MCF 10A (cell line): Measurements from ENCODE around the gene MAGI1. TPM values are rescaled to one million over a fixed set of nuclear protein-coding genes. Genes with fewer than 3 reads are reported as not detected.
A peak's percentile ranks its signal among the peaks of the same experiment; 100 is the strongest.

Source experiments
- BruUV-seq: library from RNA; stranded (reverse); fragments of 400-500 nt; replicated peaks from 2 replicates; lab custom pipeline; 2021; lab: Mats Ljungman, UMichigan
- CTCF ChIA-PET: fragments of 300-600 bp; sonication (Branson Sonifier 250); formaldehyde crosslinking; extraction: SDS; loops from one replicate; lab custom pipeline; 2021; ENCODE audit warnings: antibody characterized with exemption, inconsistent platforms; lab: Yijun Ruan, JAX
- POLR2A ChIA-PET: fragments of 300-600, 350-650 bp; sonication (Branson Sonifier 250); formaldehyde crosslinking; extraction: SDS; loops from one replicate; lab custom pipeline; 2020; ENCODE audit warnings: antibody characterized with exemption, inconsistent platforms; lab: Yijun Ruan, JAX
- DNase-seq: peaks from one replicate; pipeline ENCODE4 v3.0.0-alpha.2; 2018; ENCODE audit not compliant: unreplicated experiment
- H3K27ac Mint-ChIP-seq: one replicate; pipeline ENCODE4 v1.8.0; 2022; ENCODE audit warnings: mild to moderate bottlenecking, low read depth, mixed read lengths; ENCODE audit not compliant: unreplicated experiment
- H3K27me3 Mint-ChIP-seq: one replicate; pipeline ENCODE4 v1.8.0; 2022; ENCODE audit warnings: mixed read lengths; ENCODE audit not compliant: insufficient read depth, unreplicated experiment
- H3K36me3 Mint-ChIP-seq: one replicate; pipeline ENCODE4 v1.8.0; 2022; ENCODE audit warnings: mild to moderate bottlenecking, moderate library complexity, mixed read lengths; ENCODE audit not compliant: insufficient read depth, unreplicated experiment
- H3K4me1 Mint-ChIP-seq: one replicate; pipeline ENCODE4 v1.8.0; 2022; ENCODE audit warnings: mixed read lengths; ENCODE audit not compliant: insufficient read depth, unreplicated experiment
- H3K4me3 Mint-ChIP-seq: one replicate; pipeline ENCODE4 v1.8.0; 2022; ENCODE audit warnings: mild to moderate bottlenecking, moderate library complexity, mixed read lengths; ENCODE audit not compliant: unreplicated experiment
- H3K9me3 Mint-ChIP-seq: one replicate; pipeline ENCODE4 v1.8.0; 2022; ENCODE audit warnings: mixed read lengths; ENCODE audit not compliant: unreplicated experiment
- intact Hi-C: fragments of 100-400 bp; cut with micrococcal nuclease; formaldehyde crosslinking; loops from 2 replicates; pipeline ENCODE4 v1.14.1; 2022
- total RNA-seq: library from RNA; stranded (reverse); gene quantifications from 2 replicates; pipeline ENCODE4 v1.2.3, GENCODE V29; 2022
- TF ChIP-seq, protein P1 (sequence below): fragments of 200-600 bp; IDR thresholded peaks from one replicate; pipeline ENCODE4 v1.8.0; 2022; ENCODE audit warnings: antibody characterized with exemption, mild to moderate bottlenecking; ENCODE audit not compliant: unreplicated experiment

MAGI1 gene
- total RNA-seq, 1 experiment from 2014 or later: 6.2 TPM

DNA sequence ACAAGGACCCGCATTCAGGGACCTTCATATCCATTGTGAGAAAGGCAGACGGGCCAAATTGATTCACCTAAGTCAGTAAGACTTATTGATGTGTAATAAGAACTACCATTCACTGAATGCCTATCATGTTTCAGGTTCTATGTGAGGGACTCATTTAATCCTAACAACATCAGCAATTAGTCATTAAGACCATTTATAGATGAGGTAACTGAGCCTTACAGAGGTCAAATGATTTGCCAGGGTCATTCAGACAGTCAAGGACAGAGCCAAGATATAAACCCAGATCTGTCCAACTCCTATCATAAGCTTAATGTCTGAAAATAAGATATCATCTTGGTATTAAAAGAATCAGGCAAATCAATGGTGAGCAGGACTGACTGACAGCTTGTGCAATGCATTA lies 453.8 kb downstream of the MAGI1 start:
- TF ChIP-seq, protein P1, sequence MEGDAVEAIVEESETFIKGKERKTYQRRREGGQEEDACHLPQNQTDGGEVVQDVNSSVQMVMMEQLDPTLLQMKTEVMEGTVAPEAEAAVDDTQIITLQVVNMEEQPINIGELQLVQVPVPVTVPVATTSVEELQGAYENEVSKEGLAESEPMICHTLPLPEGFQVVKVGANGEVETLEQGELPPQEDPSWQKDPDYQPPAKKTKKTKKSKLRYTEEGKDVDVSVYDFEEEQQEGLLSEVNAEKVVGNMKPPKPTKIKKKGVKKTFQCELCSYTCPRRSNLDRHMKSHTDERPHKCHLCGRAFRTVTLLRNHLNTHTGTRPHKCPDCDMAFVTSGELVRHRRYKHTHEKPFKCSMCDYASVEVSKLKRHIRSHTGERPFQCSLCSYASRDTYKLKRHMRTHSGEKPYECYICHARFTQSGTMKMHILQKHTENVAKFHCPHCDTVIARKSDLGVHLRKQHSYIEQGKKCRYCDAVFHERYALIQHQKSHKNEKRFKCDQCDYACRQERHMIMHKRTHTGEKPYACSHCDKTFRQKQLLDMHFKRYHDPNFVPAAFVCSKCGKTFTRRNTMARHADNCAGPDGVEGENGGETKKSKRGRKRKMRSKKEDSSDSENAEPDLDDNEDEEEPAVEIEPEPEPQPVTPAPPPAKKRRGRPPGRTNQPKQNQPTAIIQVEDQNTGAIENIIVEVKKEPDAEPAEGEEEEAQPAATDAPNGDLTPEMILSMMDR: no peak
- H3K36me3 Mint-ChIP-seq: no peaks in the 10 kb centered on the region
- intact Hi-C loops: no loop called here
- CTCF ChIA-PET: interaction anchor here (1.6 kb wide), 1 partner anchor 12 kb away, joined by 3 read pairs; no protein-coding TSS in a partner anchor
- H3K27ac Mint-ChIP-seq: no peak overlapping the region
- no peaks in the 10 kb centered on the region for H3K27me3 Mint-ChIP-seq
- peaks cover 8% of the 10 kb centered on the region for H3K9me3 Mint-ChIP-seq
- POLR2A ChIA-PET: interaction anchor here (0.6 kb wide), 1 partner anchor 401 kb away, joined by 3 read pairs; no protein-coding TSS in a partner anchor
- no peak overlapping the region for H3K4me3 Mint-ChIP-seq
- DNase-seq: no peak
- H3K4me1 Mint-ChIP-seq: no peaks in the 10 kb centered on the region
- no TSS peak for BruUV-seq

DNA sequence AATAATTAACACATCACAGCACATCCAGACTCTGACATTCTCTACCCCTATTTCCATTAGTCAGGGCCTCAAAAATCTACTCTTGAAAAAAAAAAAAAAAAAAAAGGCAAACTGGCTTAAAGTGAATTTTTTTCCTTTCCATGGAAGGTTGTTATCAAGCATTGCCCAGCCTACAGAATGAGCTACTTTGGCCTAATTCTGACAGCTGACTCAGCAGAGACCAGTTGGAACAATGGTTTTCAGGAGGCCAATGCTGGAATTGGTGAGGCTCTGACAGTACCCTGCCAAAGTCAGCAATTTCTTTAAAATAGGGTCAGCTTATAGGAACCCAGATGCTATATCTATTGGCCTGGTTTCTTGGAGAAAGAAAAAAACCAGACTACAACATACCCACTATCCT lies 454.7 kb downstream of the MAGI1 start:
- Mint-ChIP-seq H3K9me3 (peaks cover 8% of the 10 kb centered on the region), H3K4me1 (no peaks in the 10 kb centered on the region), H3K27me3 (no peaks in the 10 kb centered on the region), H3K4me3 (no peak overlapping the region), H3K27ac (no peak overlapping the region), H3K36me3 (no peaks in the 10 kb centered on the region)
- CTCF ChIA-PET: interaction anchor here (0.6 to 1.3 kb wide), 5 partner anchors 28 to 657 kb away, joined by 3 to 5 read pairs (median 4); no protein-coding TSS in a partner anchor
- TF ChIP-seq, protein P1: no peak
- BruUV-seq: no TSS peak
- POLR2A ChIA-PET: no interaction called here
- DNase-seq: no peak
- intact Hi-C loops: no loop called here

DNA sequence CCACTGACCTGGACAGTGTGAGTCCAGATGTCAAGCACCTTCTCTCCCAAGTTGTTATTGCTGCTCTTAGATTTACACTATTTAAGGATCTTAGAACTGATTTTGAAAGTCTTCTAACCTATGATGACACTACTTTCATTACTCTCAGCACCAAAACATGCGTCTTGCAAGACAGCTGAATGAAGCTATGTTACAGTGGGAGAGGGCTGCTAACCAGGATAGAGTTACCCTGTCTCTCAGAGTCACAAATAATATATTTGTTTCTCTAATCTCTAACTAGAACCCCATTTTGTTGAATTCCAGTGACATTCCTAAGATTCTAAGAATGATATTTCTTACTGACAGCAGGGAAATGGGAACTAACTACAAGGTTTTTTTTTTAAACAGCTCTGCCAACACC lies 455.5 kb downstream of the MAGI1 start:
- POLR2A ChIA-PET: no interaction called here

DNA sequence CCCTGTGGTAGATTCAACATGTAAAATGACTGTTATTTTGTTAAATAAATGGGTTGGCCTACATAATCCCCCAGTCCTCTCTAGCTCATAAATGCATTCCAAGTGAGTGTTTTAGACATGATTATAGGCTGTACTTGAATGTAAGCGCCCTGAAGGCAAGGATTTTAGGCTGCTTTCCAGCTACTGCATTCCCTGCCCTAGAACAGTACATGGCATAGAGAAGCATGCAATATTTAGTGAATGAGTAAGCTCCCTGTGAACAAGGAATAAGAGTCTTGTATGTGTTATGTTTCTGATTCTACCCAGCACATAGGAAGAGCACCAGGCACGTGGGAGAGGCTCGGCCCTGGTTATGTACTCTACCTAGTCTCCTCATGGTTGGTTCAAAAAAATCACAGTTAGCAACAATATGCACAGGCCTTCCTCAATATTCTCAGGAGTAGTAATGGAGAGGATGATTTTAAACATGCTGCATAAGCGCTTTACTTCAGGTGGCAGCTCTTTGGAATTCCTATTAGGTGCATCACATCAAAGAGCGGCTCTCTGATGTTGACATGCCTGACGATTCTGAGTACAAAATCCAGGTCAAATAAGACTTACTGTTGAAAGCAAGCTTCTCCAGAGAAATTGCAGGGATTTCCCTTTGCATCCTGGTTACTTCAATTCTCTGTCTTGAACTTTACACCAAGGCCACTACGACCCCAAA lies 456.6 kb downstream of the MAGI1 start:
- H3K9me3 Mint-ChIP-seq: peaks cover 8% of the 10 kb centered on the region
- no peak overlapping the region for H3K4me3 Mint-ChIP-seq
- peaks cover 4% of the 10 kb centered on the region for H3K4me1 Mint-ChIP-seq
- peak; percentile 9 for DNase-seq
- H3K36me3 Mint-ChIP-seq: no peaks in the 10 kb centered on the region
- BruUV-seq: no TSS peak
- H3K27ac Mint-ChIP-seq: no peak overlapping the region
- TF ChIP-seq, protein P1: no peak
- intact Hi-C loops: no loop called here
- ChIA-PET POLR2A (interaction anchor here (0.7 to 1.1 kb wide), 3 partner anchors 21 to 210 kb away, joined by 3 to 5 read pairs (median 3); no protein-coding TSS in a partner anchor), CTCF (interaction anchor here (0.6 to 1.4 kb wide), 3 partner anchors 91 to 149 kb away, joined by 3 to 4 read pairs (median 4); no protein-coding TSS in a partner anchor)
- H3K27me3 Mint-ChIP-seq: no peaks in the 10 kb centered on the region

More for the DNA sequence above, 455.5 kb downstream of the MAGI1 start:
- Mint-ChIP-seq H3K4me1 (no peaks in the 10 kb centered on the region), H3K36me3 (no peaks in the 10 kb centered on the region), H3K27me3 (no peaks in the 10 kb centered on the region), H3K4me3 (no peak overlapping the region), H3K9me3 (peaks cover 8% of the 10 kb centered on the region), H3K27ac (no peak overlapping the region)
- TF ChIP-seq, protein P1: no peak
- CTCF ChIA-PET: interaction anchor here (1.3 to 1.4 kb wide), 2 partner anchors 89 to 90 kb away, joined by 3 to 4 read pairs; no protein-coding TSS in a partner anchor
- intact Hi-C loops: no loop called here
- BruUV-seq: no TSS peak
- no peak for DNase-seq
